NCI-H446 treated with DMSO at 0.1 percent for 48 hours (cell line): ENCODE measurements around the gene ACAA2.
"Not testable (repeated sequence)": the region's sequence is repeated elsewhere in the genome, so short reads cannot be mapped to it uniquely, and the experiment has no call there.

Experiments
- DNase-seq: peaks from one replicate; lab custom pipeline; 2025; lab: John Stamatoyannopoulos, UW

ACAA2 gene

DNA sequence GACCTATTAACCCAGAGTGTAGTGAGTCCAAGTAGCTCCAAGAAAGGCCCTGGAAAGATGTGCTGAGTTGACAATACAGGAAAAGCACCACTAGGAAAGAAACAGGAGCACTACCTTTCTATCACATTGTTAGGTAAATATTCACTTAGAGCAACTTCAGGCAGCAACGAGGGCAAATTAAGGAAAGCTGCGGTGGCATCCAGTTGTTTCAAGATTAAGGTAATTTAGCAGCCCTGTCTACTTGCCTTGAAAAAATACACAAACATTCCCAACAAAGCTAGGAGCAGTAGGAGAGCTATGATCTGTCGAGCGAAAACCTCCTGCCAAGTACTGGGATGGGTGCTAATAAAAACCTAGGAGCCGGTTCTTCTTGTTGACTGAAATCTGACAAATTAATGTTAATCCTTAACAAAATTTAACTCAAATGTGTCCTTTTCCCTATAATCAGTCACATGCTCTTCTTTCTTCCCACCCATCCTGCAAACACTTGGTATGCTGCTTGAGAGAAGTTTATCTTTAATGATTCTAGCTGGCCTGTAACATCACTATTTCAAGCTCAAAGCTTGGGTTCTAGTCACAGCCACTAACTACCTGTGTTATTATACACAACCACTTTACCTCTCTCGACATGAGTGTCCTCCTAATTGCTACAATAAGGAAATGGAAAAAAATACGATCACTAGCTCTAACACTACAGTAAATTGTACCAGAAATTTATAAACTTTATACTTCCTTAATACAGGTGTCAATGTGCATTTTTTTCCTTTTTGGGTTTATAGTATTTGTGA, 2.0 kb downstream of the ACAA2 start:
- no peak for DNase-seq

DNA sequence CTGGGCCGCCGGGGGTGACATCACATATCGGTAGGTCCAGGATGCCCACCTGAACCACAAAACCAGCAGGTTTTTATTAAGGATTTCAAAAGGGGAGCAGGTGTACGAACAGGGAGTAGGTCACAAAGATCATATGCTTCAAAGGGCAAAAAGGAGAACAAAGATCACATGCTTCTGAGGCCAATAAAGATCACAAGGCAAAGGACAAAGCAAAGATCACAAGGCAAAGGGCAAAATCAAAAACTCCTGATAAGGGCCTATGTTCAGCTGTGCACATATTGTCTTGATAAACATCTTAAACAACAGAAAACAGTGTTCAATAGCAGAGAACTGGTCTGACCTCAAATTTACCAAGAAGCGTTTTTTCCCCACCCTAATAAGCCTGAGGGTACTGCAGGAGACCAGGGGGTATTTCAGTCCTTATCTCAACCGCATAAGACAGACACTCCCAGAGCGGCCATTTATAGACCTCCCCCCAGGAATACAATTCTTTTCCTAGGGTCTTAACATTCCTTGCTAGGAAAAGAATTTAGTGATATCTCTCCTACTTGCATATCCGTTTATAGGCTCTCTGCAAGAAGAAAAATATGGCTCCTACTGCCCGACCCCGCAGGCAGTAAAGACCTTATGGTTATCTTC, 4.7 kb downstream of the ACAA2 start:
- DNase-seq = not testable (repeated sequence)

DNA sequence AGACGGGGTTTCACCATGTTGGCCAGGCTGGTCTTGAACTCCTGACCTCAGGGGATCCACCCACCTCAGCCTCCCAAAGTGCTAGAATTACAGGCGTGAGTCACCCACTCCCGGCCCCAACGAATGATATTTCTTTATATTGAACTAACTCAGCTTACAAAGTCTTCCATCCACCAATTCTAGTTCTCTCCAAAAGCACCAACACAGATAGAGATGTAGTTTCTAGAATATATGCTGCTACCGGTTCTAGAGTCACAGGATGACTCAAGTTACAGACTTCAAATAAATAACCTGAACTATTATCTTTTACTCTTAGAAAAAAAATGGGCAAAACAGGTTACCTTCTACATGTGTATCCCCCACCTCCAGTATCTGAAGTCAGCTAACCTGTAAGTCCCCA, 9.2 kb downstream of the ACAA2 start:
- no peak for DNase-seq

DNA sequence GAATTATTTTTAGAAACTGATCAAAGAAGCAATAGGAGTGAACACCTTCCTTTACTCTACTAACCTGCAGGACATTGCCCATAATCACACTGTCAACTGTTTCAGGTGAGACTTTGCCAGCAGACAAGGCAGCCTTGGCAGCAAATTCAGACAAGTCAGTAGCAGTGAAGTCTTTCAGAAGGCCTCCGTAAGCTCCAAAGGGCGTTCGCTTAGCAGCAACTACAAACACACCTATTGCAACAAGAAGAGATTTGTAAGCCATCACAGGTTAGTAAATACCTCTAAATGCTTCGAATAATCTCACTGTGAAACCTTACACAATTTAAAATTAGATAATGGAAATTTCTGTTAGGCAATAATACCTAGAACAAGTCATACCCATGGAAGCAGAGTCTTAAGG, 10.7 kb downstream of the ACAA2 start:
- DNase-seq = no peak

DNA sequence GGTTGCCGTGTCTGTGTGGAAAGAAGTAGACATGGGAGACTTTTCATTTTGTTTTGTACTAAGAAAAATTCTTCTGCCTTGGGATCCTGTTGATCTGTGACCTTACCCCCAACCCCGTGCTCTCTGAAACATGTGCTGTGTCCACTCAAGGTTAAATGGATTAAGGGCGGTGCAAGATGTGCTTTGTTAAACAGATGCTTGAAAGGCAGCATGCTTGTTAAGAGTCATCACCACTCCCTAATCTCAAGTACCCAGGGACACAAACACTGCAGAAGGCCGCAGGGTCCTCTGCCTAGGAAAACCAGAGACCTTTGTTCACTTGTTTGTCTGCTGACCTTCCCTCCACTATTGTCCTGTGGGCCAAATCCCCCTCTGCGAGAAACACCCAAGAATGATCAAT, 12.8 kb downstream of the ACAA2 start:
- not testable (repeated sequence) for DNase-seq

DNA sequence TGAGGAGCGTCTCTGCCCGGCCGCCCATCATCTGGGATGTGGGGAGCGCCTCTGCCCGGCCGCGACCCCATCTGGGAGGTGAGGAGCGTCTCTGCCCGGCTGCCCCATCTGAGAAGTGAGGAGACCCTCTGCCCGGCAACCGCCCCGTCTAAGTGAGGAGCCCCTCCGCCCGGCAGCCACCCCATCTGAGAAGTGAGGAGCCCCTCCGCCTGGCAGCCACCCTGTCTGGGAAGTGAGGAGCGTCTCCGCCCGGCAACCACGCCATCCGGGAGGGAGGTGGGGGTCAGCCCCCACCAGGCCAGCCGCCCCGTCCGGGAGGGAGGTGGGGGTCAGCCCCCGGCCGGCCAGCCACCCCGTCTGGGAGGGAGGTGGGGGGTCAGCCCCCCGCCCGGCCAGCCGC, 13.5 kb downstream of the ACAA2 start:
- not testable (repeated sequence) for DNase-seq

DNA sequence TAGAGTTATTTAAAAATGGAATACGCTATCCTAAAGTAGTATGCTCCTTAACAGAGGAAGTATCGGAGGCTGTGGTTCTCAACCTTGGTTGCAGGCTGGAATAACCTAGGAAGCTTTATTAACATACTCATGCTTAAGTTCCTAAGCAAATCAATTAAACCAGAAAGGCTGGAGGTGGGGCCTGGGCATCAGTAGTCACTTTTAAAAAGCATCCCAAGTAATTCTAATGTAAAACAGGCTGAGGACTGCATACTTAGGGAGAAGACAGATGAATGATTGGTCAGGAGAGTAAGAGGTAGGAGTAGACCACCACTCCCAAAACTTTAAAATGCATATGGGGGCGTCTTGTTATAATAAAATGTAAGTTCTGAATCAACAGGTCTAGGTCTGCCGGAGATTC, 15.3 kb downstream of the ACAA2 start:
- no peak for DNase-seq

DNA sequence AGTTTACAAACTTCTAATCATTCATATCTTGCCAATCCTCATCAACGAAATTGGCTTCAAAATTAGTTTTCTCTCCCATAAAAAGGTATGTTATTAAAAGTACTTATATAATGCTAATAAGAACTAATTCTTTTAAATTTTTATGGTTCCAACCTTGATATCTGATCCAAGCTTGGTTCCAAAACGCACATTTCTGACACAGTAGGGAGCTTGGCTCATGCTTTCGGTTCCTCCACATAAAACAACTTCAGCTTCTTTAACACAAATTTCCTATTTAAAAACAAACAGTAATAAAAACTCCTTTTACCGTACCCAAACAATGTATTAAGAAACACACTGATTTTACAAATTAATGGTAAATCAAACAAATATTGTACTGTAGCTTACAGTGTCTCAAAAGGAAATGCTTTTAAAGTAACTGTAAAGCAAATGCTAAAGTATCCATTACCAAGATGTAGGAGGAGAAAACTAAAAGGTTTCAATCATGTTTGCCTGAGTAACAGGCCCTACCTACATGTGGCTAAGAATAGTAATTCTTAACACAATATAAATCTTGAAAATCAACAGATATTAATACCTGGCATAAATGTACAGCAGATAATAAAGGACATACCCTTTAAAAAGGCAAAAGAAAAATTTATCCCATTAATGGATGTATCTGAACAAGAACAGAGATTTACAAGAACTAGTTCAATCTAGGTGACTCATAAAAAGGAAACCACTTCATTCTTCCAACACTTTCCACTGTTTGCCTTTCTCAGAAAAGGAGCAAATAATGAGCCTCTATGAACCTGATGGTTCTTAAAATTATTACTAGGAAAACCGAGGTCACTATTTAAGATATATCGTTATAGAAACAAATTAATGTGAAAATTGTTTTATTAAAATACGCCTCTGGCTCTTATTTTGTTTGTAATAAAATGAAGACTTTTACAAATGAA, 17.5 kb downstream of the ACAA2 start:
- DNase-seq = no peak

DNA sequence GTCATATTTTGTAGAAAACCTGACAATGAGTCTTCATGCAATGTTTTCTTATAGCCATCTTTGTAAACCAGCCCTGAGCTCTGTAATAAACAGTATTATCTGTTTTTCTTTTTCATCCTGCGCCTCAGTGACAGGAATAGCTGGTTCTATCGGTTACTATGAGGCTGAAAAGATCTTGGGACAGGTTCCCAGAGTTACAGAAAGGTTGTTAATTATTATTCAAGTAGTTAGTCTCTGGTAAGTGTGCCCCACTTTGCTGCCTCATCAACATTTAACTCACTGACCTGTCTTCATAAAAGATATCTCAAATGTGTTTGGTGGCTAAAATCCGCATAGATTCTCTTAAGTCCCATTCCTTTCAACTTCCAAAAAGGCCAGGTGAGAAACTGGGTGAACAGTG, 18.6 kb downstream of the ACAA2 start:
- DNase-seq = no peak

DNA sequence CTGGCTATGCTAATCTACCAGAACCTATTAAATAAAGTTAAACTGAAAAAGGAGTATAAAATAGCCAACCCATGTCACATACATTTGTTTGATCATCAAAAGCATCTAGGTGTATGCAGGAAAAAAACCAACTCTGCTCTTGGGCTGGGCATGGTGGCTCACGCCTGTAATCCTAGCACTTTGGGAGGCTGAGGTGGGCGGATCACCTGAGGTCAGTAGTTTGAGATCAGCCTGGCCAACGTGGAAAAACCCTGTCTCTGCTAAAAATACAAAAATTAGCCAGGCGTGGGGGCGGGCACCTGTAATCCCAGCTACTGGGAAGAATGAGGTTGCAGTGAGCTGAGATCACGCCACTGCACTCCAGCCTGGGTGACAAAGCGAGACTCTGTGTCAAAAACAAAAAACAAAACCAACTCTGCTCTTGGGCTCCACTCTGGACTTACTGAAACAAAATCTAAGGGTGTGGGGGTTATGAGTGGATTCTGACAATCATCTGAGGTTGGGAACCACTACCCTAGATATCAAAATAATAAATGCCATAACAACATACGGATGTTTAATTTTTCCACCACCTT, 23.7 kb downstream of the ACAA2 start:
- not testable (repeated sequence) for DNase-seq

DNA sequence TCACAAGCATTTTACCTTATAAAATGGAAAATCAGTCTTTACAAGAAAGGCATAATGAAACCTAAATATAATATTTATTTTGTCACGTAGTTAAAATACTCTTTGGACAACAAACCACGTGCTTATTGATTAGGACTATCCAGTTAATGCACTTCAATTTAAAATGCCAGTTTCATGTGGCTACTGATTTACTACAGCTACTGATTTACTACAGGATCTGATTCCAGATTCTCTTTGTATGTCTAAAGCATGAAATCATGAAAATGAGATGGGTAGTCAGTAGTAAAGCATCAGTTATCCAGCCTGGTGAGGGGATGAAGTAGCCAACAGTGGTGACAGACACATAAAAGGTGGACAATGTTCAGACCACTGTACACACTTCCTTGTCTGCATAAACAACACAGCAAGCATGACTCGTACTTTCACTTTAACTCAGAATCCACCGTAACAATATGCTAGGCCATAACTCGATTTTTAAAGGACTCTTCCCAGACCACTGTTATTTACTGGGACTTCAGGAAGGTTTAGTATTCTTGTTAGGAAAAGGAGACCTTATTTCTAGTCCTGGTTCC, 24.9 kb downstream of the ACAA2 start:
- no peak for DNase-seq

DNA sequence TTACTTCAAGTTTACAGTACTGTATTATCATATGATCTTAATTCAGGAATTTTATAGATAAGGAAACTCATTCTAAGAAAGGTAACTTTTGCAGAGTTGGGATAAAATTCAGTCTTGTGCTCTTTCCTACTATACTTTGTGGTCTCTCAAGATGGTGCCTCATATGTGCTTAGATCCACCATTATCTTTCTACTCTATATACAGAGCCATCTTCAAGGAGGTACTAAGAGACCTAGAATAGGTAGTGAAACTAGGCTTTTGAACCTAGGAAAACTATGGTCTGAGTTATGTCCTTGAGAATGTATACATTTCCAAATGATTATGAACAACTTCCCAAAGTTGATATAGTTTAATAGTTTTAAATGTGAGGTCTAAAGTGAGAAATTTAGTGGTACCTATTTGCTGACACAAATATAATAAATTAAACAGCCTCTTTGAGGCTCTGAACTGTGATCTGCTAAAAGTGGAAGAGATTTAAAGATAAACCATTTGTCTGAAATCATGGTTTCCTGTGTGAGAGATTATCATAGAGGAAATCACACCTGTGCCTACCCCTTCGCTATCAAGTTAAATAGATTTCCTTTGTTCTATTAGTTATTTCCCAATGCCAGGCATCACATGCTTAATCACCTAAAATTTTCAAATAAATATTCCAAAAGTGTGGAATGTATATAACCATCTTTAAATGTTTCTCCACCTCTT, 27.2 kb downstream of the ACAA2 start:
- no peak for DNase-seq

DNA sequence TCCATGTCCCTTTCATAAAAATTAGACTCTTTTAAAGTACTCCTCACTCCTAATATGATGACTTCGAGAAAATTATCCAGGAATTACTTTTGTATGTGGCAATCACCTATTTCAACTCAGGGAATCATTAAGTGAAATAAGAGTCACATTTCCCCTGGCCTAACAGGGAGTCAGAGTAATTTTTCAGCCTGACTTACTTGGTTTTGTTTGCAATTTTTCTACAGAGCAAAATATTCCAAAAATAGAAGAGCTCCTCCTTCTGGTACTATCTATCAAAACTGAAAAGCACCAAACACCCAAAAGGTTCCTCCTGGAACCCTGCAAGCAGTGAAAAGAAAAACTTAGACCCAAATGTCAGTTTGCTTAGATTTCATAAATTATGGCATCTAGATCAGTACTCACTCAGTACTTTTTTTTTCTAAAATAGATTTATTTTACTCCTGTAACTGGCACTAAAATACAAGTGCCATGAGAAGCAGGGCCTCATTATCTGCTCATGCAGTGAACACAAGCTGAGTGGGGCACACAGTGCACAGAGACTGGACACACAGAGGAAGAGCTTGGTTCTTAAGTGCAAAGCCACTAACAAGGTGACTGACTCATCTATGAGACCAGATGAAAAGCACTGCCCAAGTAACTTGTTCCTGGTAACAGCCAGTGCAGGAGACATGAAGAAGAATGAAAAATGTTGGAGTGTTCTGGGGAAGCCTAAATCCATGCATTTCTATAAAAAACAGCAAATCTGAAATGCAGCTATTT, 28.7 kb downstream of the ACAA2 start:
- DNase-seq = no peak

DNA sequence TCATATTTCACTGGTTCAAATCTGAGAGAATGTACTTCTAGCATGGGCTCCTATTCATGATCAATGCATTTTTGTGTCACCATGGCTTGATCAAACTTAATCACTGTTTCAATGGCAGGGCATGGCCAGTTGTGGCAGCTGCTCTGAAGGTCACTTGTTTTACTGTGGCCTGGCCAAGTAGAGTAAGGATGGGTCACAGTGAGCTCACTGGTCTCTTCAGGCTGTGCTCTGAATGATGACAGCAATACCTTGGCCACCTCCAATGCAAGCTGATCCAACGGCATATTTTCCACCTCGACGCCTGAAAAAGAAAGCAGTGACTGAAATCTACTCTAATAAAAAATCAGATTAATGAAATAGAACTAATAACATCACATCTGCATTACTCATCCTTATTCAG, 29.7 kb downstream of the ACAA2 start:
- DNase-seq = not testable (repeated sequence)

DNA sequence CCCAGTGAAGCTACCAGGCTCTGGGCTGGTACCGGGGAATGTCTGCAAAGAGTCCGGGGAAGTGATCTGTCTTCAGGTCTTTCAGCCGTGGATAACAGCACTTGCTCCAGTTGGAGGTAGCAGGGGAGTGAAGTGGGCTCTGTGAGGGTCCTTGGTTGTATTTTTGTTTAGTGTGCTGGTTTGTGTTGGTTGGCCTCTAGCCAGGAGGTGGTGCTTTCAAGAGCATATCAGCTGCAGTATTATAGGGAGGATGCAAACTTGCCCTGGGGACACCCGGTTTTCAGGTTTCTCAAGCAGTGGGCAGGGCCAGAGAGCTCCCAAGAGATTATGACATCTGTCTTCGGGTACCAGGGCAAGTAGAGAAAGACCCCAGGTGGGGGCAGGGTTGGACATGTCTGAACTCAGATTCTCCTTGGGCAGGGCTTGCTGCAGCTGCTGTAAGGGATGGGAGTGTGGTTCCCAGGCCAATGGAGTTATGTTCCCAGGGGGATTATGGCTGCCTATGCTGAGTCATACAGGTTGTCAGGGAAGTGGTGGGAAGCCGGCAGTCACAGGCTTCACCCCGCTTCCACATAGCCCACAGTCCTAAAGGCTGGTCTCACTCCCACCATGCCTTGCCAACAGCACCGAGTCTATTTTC, 34.4 kb downstream of the ACAA2 start:
- no peak for DNase-seq

DNA sequence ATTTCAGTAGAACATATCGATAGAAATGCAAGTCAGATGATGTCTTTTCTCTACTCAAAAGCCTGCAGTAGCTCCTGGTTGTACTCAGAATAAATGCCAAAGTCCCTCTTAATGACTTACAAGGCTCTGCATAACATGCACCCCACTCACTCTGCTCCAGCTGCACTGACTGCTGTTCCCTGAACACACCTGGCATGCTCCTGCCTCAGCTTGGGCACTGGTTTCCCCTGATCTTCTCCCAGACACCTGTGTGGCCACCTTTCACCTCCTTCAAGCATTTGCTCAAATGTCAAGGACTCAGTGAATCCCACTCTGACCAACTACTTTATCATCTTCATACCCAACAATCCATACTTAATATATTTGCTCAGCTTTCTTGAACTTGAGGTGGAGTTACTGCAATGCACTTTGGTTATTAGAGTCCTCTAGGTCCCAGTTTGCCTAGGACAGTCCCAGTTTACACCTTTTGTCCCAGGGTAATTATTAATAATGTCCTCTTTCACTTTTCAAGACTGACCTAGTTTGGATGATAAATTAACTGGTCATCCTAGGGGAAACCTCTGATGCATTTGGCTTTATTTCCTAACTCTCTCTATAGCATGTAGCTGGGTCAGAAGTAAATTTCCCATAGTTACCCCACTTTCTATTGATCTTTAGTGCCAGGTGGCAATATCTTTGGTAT, 44.1 kb downstream of the ACAA2 start:
- no peak for DNase-seq

DNA sequence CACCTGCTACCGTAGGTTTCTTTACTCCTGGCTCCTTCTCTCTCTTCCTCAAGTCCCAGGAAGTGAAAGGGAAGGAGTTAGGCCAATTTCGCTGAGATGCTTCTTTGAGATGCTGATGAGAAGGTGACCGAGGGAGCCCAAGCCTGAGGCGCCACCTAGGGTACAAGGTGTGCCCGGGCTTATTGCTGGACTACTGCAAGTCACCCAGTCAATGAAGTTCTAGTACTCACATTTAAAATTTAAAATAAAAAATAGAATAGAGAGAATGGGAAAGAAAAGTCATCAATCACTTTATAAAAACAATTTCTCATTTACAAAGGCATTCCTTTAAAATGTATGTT, 45.3 kb downstream of the ACAA2 start:
- no peak for DNase-seq

DNA sequence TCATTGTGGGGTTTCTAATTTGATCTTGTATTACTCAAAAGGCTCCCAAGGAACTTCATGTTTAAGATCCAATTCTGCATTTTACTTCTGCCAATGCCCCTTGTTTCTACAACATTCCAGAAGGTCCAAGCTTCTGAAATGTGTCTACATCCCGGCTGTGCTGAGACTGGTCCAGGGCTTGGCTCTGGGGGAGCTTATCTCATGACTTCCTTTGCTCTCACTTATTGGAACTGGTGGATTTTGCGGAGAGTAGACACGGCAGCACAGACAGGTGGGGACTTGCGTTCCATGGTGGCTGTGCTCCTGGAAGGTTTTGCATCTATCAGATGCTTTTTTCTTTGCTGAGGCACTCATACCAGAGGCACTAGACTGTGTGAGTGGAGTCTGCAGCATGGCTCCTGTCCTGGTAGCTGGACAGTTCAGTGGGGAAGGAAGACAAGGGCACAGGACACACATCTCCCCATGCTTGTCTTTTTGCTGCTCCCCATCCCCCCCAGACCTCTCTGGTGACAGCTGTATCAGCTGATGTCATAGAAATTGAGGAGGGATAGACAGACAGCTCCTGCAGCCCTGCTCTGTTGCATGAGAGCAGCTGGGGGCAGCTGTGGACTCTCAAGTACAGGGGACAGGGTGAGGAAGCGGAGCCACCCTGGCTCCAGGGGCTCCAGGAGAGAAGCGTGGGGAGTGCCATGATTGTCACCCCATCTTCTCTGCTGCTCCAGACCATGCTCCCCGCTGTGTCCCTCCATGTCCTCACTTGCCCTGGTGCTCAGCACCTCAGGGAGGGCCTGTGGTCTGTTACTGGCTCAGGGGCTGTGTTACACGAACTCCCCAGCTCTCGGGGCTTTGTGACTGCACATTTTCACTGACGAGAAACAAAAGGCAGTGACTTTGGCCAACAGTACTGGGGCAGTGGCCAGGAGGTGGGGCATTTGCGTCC, 46.0 kb downstream of the ACAA2 start:
- DNase-seq = no peak
